GM08714 (cell line): Measurements from ENCODE around the gene CSTF2T.

Experiments used
- H3K4me3 ChIP-seq: fragments of 200-500 bp; sonication (Bioruptor generic); 2 replicates; pipeline ENCODE4 v1.5.1; 2014; ENCODE audit warnings: mild to moderate bottlenecking, low read length, inconsistent platforms
- ZNF274 ChIP-seq: IDR thresholded peaks from 2 replicates; pipeline ENCODE4 v1.6.1; 2012; ENCODE audit warnings: mild to moderate bottlenecking, low read depth, low read length

Gene CSTF2T

GRCh38 chr10:51679841-51680240, 19.6 kb downstream of the CSTF2T start:
- H3K4me3 ChIP-seq = no peak overlapping the region
- no peak for TF ChIP-seq ZNF274

- no peak overlapping the region for H3K4me3 ChIP-seq
- no peak for TF ChIP-seq ZNF274
Observed at GRCh38 chr10:51675088-51675487, 24.3 kb downstream of the CSTF2T start.

GRCh38 chr10:51672039-51672535, 27.3 kb downstream of the CSTF2T start:
- no peak overlapping the region for H3K4me3 ChIP-seq
- TF ChIP-seq ZNF274 = no peak

GRCh38 chr10:51669041-51669440, 30.4 kb downstream of the CSTF2T start:
- no peak overlapping the region for H3K4me3 ChIP-seq
- TF ChIP-seq ZNF274 = no peak

- TF ChIP-seq ZNF274 = no peak
- no peak overlapping the region for H3K4me3 ChIP-seq
Observed at GRCh38 chr10:51668336-51668689, 31.1 kb downstream of the CSTF2T start.

- no peak overlapping the region for H3K4me3 ChIP-seq
- TF ChIP-seq ZNF274 = no peak
Observed at GRCh38 chr10:51667678-51668335, 31.6 kb downstream of the CSTF2T start.

- H3K4me3 ChIP-seq = no peak overlapping the region
- TF ChIP-seq ZNF274 = no peak
Observed at GRCh38 chr10:51666456-51666855, 32.9 kb downstream of the CSTF2T start.

- TF ChIP-seq ZNF274 = no peak
- H3K4me3 ChIP-seq = no peak overlapping the region
Observed at GRCh38 chr10:51663086-51663485, 36.3 kb downstream of the CSTF2T start.

- no peak overlapping the region for H3K4me3 ChIP-seq
- no peak for TF ChIP-seq ZNF274
Observed at GRCh38 chr10:51659344-51659743, 40.1 kb downstream of the CSTF2T start.

GRCh38 chr10:51658000-51658399, 41.4 kb downstream of the CSTF2T start:
- H3K4me3 ChIP-seq = no peak overlapping the region
- no peak for TF ChIP-seq ZNF274

- no peak for TF ChIP-seq ZNF274
- H3K4me3 ChIP-seq = no peak overlapping the region
Observed at GRCh38 chr10:51656503-51656902, 42.9 kb downstream of the CSTF2T start.

GRCh38 chr10:51654918-51655317, 44.5 kb downstream of the CSTF2T start:
- H3K4me3 ChIP-seq = no peak overlapping the region
- no peak for TF ChIP-seq ZNF274

- TF ChIP-seq ZNF274 = no peak
- no peak overlapping the region for H3K4me3 ChIP-seq
Observed at GRCh38 chr10:51653025-51653424, 46.4 kb downstream of the CSTF2T start.

GRCh38 chr10:51651063-51651462, 48.3 kb downstream of the CSTF2T start:
- no peak for TF ChIP-seq ZNF274
- H3K4me3 ChIP-seq = no peak overlapping the region

- H3K4me3 ChIP-seq = no peak overlapping the region
- no peak for TF ChIP-seq ZNF274
Observed at GRCh38 chr10:51649064-51649463, 50.3 kb downstream of the CSTF2T start.
